ENCODE measurements around the gene TNMD. TPM values are rescaled to one million over a fixed set of nuclear protein-coding genes. Genes with fewer than 3 reads are reported as not detected.

The TNMD gene
- total and polyA plus RNA-seq, 2 donors (not counting 3 experiments of a cell fraction or from before 2014, with no cell fraction given) = not detected

DNA sequence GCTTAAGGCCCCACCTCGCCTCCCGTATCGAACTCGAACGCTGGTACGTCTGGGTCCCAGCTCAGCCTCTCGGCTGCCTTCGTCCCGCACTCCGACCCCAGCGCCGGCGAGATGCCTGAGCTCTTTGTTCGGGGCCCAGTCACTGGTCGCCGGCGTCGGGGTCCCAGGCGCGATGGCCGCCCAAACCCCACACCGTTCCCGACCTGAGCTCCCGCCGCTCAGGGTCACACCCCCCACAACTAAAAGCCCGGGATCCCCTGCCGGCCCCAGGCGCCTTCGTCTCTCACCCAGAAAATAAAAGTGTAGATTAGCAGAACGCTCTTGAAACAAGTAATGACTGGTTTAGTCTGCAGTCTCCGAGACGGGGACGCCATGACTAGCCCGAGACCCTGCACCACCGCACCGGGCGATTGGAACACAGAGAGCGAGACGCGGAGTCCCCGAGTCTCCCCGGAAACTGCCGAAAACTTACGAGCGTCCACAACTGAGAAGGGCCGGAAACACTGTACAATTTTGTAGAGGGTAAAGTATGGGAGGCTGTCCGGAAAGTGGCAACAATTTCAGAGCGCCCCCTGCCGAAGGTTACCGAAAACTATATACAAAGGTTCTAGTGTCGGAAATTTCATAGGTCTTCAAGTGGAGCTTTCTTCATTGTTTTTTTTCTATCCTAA, 51.7 kb downstream of the TNMD start, which contains the start of gene TSPAN6:
Gene TSPAN6, minus strand, starts transcription at position 486 of the 671 bp plus-strand sequence. Its CDS starts 112 bp downstream, at position 374.
- Histone ChIP-seq H3K9me1 (replicated peaks; ENCODE audit: control insufficient read depth, extremely low read depth, insufficient read depth, low read length) (no peaks in the 10 kb centered on the region), H2AFZ (ENCODE audit: low read depth, low read length) (peak within 1 kb of the TSS; percentile 83), H3K9me3 (replicated peaks; ENCODE audit: control insufficient read depth, insufficient read depth, low read length) (no peaks in the 10 kb centered on the region), H3K79me2 (ENCODE audit: control insufficient read depth, insufficient read depth, low read length) (peaks cover 3% of the 10 kb centered on the region), H3K36me3 (ENCODE audit: control insufficient read depth in 2 of 2, extremely low read depth in 1 of 2, insufficient read depth in 2 of 2, low read length in 2 of 2) (peaks cover 0 to 2% of the 10 kb centered on the region in 2 experiments), H4K20me1 (replicated peaks; ENCODE audit: control insufficient read depth, extremely low read depth, insufficient read depth, low read length) (no peaks in the 10 kb centered on the region), H3K4me1 (ENCODE audit: control insufficient read depth, extremely low read depth, insufficient read depth, low read length) (peaks cover 4% of the 10 kb centered on the region), H3K27ac (ENCODE audit: insufficient read depth, low read depth, low read length) (peak within 1 kb of the TSS; percentile 78), H3K27me3 (ENCODE audit: control insufficient read depth in 2 of 2, insufficient read depth in 2 of 2, low read length in 2 of 2) (no peaks in the 10 kb centered on the region), H3K4me2 (ENCODE audit: insufficient read depth, low read length) (peak within 1 kb of the TSS; percentile 86), H3K9ac (replicated peaks; ENCODE audit: extremely low read depth, insufficient read depth, low read length) (peak within 1 kb of the TSS; percentile 97), H3K4me3 (replicated peaks in 1 of 3; ENCODE audit: insufficient read depth in 1 of 3, low read depth in 1 of 3, low read length in 3 of 3) (peak within 1 kb of the TSS; percentile 69 to 86 (median 81))
- ChIA-PET POLR2A (interaction anchor here (0.6 to 1.4 kb wide), 3 partner anchors 13 to 21 kb away, joined by 5 to 7 read pairs (median 6); no protein-coding TSS in a partner anchor), CTCF (interaction anchor here (0.7 to 2.7 kb wide), 20 partner anchors 10 to 189 kb away, joined by 3 to 48 read pairs (median 6); no protein-coding TSS in a partner anchor)
- DNase-seq (ENCODE audit: low read depth, low spot score) (peak; percentile 84), FAIRE-seq (peak; percentile 99)
- TSS peak; percentile 35 for BruUV-seq (replicated peaks)
- dilution Hi-C loops (cut with MboI; ENCODE audit: extremely low pct_ligation_motif_present, low sequenced_read_pairs) = no loop called here
- intact Hi-C loops (cut with micrococcal nuclease) = loop anchor here (1.0 to 2.0 kb wide), 2 partner anchors 8 to 22 kb away; partner anchors contain the start of gene SRPX2
- TF ChIP-seq, protein P1, sequence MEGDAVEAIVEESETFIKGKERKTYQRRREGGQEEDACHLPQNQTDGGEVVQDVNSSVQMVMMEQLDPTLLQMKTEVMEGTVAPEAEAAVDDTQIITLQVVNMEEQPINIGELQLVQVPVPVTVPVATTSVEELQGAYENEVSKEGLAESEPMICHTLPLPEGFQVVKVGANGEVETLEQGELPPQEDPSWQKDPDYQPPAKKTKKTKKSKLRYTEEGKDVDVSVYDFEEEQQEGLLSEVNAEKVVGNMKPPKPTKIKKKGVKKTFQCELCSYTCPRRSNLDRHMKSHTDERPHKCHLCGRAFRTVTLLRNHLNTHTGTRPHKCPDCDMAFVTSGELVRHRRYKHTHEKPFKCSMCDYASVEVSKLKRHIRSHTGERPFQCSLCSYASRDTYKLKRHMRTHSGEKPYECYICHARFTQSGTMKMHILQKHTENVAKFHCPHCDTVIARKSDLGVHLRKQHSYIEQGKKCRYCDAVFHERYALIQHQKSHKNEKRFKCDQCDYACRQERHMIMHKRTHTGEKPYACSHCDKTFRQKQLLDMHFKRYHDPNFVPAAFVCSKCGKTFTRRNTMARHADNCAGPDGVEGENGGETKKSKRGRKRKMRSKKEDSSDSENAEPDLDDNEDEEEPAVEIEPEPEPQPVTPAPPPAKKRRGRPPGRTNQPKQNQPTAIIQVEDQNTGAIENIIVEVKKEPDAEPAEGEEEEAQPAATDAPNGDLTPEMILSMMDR (IDR thresholded peaks at IDR 0.05; ENCODE audit: extremely low read depth in 1 of 2, insufficient read depth in 1 of 2, low read depth in 1 of 2, low read length in 2 of 2) = peak; percentile 41 to 55
- no peak for TF ChIP-seq GATA2 (IDR thresholded peaks at IDR 0.05; ENCODE audit: insufficient read depth, insufficient read length, low read depth, low read length)
- no peak for TF ChIP-seq POLR2AphosphoS5 (IDR thresholded peaks at IDR 0.05; ENCODE audit: insufficient read depth, low read depth, low read length)
- TF ChIP-seq MAX (IDR thresholded peaks at IDR 0.05; ENCODE audit: insufficient read depth, insufficient read length) = no peak
- TF ChIP-seq POLR2A (IDR thresholded peaks at IDR 0.05; ENCODE audit: low read depth, low read length) = peak; percentile 25
- no peak for TF ChIP-seq JUN (IDR thresholded peaks at IDR 0.05; ENCODE audit: borderline replicate concordance, insufficient read depth, insufficient read length, low read depth)
- TF ChIP-seq EZH2 (IDR thresholded peaks at IDR 0.05; ENCODE audit: borderline replicate concordance, low read depth, low read length, severe bottlenecking) = no peak
- no peak for TF ChIP-seq MYC (IDR thresholded peaks at IDR 0.05; ENCODE audit: low read depth, low read length)
- no peak for TF ChIP-seq FOS (IDR thresholded peaks at IDR 0.05; ENCODE audit: borderline replicate concordance, insufficient read depth, low read length)
